ENCODE data around the gene IKBKE.

DNA sequence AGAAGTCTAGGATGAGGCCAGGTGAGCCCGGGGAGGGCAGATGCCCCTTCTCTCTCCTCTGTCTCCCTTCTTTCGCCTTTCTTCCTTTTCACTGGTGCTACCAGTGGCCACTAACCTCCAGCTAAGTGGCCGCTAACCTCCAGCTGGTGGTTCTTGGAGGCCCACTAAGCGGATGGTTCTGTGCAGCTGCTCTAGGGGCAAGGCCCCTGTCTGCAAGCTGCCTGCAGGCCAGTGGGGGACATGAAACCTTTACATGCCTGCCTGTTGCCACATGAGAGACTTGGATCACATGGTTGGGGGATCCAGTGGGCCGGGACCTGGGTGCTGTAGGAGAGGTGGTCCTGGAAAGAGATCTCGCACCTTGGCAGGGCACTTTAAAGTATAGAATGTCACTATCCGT, 17.7 kb downstream of the IKBKE start:
- no peak for TF ChIP-seq CTCF (IDR thresholded peaks at IDR 0.05; ENCODE audit: low read depth, low read length, poor library complexity, severe bottlenecking)
- TF ChIP-seq EZH2phosphoT487 (IDR thresholded peaks at IDR 0.05; ENCODE audit: borderline replicate concordance, low read length) = no peak

All from DOHH2 (cell line).